HepG2 (cell line): ENCODE measurements around the gene ZNF764. TPM values are rescaled to one million over a fixed set of nuclear protein-coding genes. Genes with fewer than 3 reads are reported as not detected.

ENCODE experiments used
- ADNP ChIP-seq: sonication (generic); formaldehyde crosslinking; IDR thresholded peaks from 2 replicates; pipeline ENCODE4 v1.4.0; 2020; ENCODE audit warnings: missing genetic modification reagents
- BRD4 ChIP-seq: sonication (generic); formaldehyde crosslinking; IDR thresholded peaks from 2 replicates; pipeline ENCODE4 v1.4.0; 2020; ENCODE audit warnings: missing genetic modification reagents
- CHD4 ChIP-seq: fragments of 200-600 bp; sonication (generic); IDR thresholded peaks from 2 replicates; pipeline ENCODE4 v1.7.0; 2017; ENCODE audit warnings: mild to moderate bottlenecking, low read length, borderline replicate concordance
- EP300 ChIP-seq, 3 experiments: sonication (generic) in 1 of 3; formaldehyde crosslinking in 1 of 3; IDR thresholded peaks; 2 replicates each; pipeline versions ENCODE4 v1.5.1 to v1.6.1; 2011 to 2020; ENCODE audit warnings: low read depth in 2 of 3, low read length in 2 of 3, borderline replicate concordance in 1 of 3, improper control_type of control experiment in 1 of 3, mild to moderate bottlenecking in 1 of 3, missing genetic modification reagents in 1 of 3, moderate library complexity in 1 of 3
- FOXP1 ChIP-seq, 2 experiments: fragments of 450-650 bp in 1 of 2; IDR thresholded peaks; 2 replicates each; pipeline ENCODE4 v1.6.1; 2017 to 2018; ENCODE audit warnings: antibody characterized with exemption in 1 of 2
- HMGA1 ChIP-seq: sonication (generic); formaldehyde crosslinking; conservative IDR thresholded peaks from 2 replicates; pipeline ENCODE4 v1.4.0; 2020; ENCODE audit warnings: missing genetic modification reagents
- NR2F2 ChIP-seq: IDR thresholded peaks from 2 replicates; pipeline ENCODE4 v1.6.1; 2012; ENCODE audit warnings: low read depth, inconsistent platforms, borderline replicate concordance
- PPARG ChIP-seq: conservative IDR thresholded peaks from 2 replicates; pipeline ENCODE4 v1.6.1; 2016; ENCODE audit warnings: missing biosample characterization, missing genetic modification reagents
- RBAK ChIP-seq: sonication (generic); formaldehyde crosslinking; IDR thresholded peaks from 2 replicates; pipeline ENCODE4 v1.5.1; 2020; ENCODE audit warnings: mild to moderate bottlenecking, missing genetic modification reagents
- RFX1 ChIP-seq: fragments of 450-650 bp; IDR thresholded peaks from 2 replicates; pipeline ENCODE4 v1.6.1; 2017
- SOX13 ChIP-seq, 3 experiments: fragments of 450-650 bp in 1 of 3; sonication (generic) in 1 of 3; formaldehyde crosslinking in 1 of 3; IDR thresholded peaks in 2 of 3; conservative IDR thresholded peaks in 1 of 3; 2 replicates each; pipeline versions ENCODE4 v1.5.0 to v1.6.1; 2016 to 2020; ENCODE audit warnings: antibody characterized with exemption in 1 of 3, mild to moderate bottlenecking in 1 of 3, missing compliant biosample characterization in 1 of 3, missing genetic modification reagents in 1 of 3, moderate library complexity in 1 of 3
- ZNF224 ChIP-seq: sonication (generic); formaldehyde crosslinking; IDR thresholded peaks from 2 replicates; pipeline ENCODE4 v1.5.0; 2020; ENCODE audit warnings: mild to moderate bottlenecking, missing genetic modification reagents
- ZNF282 ChIP-seq: fragments of 450-650 bp; IDR thresholded peaks from 2 replicates; pipeline ENCODE4 v1.6.1; 2018; ENCODE audit not compliant: partially characterized antibody
- ZNF44 ChIP-seq: sonication (generic); formaldehyde crosslinking; IDR thresholded peaks from 2 replicates; pipeline ENCODE4 v1.5.1; 2020; ENCODE audit warnings: mild to moderate bottlenecking, missing genetic modification reagents
- ZNF644 ChIP-seq: IDR thresholded peaks from 2 replicates; pipeline ENCODE4 v1.6.1; 2016; ENCODE audit warnings: low read depth
- ZNF713 ChIP-seq: sonication (generic); formaldehyde crosslinking; IDR thresholded peaks from 2 replicates; pipeline ENCODE4 v1.4.0; 2020; ENCODE audit warnings: mild to moderate bottlenecking, missing genetic modification reagents
- ZNF773 ChIP-seq: sonication (generic); formaldehyde crosslinking; IDR thresholded peaks from 2 replicates; pipeline ENCODE4 v1.4.0; 2020; ENCODE audit warnings: missing genetic modification reagents, borderline replicate concordance
- ZNF879 ChIP-seq: sonication (generic); formaldehyde crosslinking; IDR thresholded peaks from 2 replicates; pipeline ENCODE4 v1.8.1; 2023; ENCODE audit warnings: missing genetic modification reagents
- polyA plus RNA-seq, 8 experiments: library from polyadenylated mRNA; depleted of rRNA in 3 of 8; stranded (reverse) in 7 of 8; unstranded in 1 of 8; fragments of >200 nt; fragmentation: Illumina TruSeq in 4 of 8; extraction: Trizol in 4 of 8; gene quantifications; 2 replicates each; pipeline versions ENCODE4 v1.2.1 to v1.2.3, GENCODE V29; 2011 to 2016; ENCODE audit warnings: low read depth in 4 of 8, missing spikeins in 1 of 8, mixed read lengths in 1 of 8; ENCODE audit not compliant: insufficient read depth in 1 of 8
- total RNA-seq, 5 experiments: library from RNA; depleted of rRNA; stranded (reverse); fragments of >200 nt; fragmentation: Illumina TruSeq; extraction: Trizol; gene quantifications; 2 replicates each; pipeline ENCODE4 v1.2.3, GENCODE V29; 2016; ENCODE audit warnings: low read depth in 1 of 5
- TF ChIP-seq, protein P1 (sequence below): sonication (generic); formaldehyde crosslinking; IDR thresholded peaks from 2 replicates; pipeline ENCODE4 v1.5.0; 2020; ENCODE audit warnings: missing genetic modification reagents
- TF ChIP-seq, protein P2 (sequence below): IDR thresholded peaks from 2 replicates; pipeline ENCODE4 v1.6.1; 2016; ENCODE audit warnings: low read depth, missing genetic modification reagents, missing compliant biosample characterization
- TF ChIP-seq, protein P3 (sequence below): sonication (generic); formaldehyde crosslinking; IDR thresholded peaks from 2 replicates; pipeline ENCODE4 v1.4.0; 2020; ENCODE audit warnings: missing genetic modification reagents

Gene ZNF764
- total and polyA plus RNA-seq, 2 of the 13 experiments (the other 11 are each of a cell fraction or from before 2014, with no cell fraction given) = 4.1 to 9.1 TPM

DNA sequence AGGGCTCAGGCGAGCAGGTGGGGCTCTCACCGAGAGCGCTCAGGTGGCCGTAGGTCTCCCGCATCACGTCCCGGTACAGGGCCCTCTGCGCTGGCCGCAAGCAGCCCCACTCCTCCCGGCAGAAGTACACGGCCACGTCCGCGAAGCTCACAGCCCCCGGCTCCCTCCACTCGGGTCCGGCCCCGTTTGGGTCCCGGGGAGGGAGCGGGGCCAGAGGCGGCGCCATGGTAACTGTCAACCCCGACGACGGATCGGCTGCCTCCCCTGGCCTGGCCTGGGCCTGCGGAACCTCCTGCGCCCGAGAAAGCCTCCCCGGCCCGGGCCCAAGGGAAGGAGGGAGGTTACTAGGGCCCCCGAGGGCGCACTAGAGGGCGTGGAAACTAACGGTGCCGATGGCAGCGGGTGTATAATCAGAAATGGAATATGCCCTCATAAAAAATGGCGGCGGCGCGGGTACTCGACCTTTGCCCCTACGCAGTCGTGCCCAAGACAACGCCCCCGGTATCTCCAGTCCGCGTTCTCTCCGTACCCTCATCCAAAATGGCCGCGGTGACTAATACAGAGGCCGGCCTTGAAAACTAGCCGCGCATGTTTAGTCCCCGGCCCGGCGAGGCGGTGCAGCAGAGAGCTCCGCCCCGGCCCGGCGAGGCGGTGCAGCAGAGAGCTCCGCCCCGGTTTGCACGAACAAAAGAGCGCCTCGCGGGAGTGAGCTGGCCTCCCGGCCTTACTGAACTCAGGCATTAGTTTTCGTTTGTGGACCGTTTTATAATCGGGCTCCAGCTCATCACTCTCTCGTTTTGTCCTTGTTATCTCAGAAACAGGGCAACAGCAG is at the start of gene ZNF764 (continued):
- TF ChIP-seq, protein P1, sequence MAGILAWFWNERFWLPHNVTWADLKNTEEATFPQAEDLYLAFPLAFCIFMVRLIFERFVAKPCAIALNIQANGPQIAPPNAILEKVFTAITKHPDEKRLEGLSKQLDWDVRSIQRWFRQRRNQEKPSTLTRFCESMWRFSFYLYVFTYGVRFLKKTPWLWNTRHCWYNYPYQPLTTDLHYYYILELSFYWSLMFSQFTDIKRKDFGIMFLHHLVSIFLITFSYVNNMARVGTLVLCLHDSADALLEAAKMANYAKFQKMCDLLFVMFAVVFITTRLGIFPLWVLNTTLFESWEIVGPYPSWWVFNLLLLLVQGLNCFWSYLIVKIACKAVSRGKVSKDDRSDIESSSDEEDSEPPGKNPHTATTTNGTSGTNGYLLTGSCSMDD (CRISPR knock-in tag) = no peak
- no peak for TF ChIP-seq HMGA1 (CRISPR knock-in tag)
- 0 out of 2 replicates have a peak, but pooled peaks have one; percentile 62 for TF ChIP-seq PPARG (CRISPR knock-in tag)
- TF ChIP-seq ZNF879 = no peak; the same call in 1 of the 2 replicates
- TF ChIP-seq RFX1 = peak; percentile 53; the same call in 1 of the 2 replicates
- TF ChIP-seq ZNF44 (CRISPR knock-in tag) = peak; percentile 59; the same call in 1 of the 2 replicates
- TF ChIP-seq ZNF644 (CRISPR knock-in tag) = no peak
- peak; percentile 63 for TF ChIP-seq BRD4 (CRISPR knock-in tag)
- no peak for TF ChIP-seq SOX13 (IDR thresholded peaks at IDR 0.05)
- peak in 1 of 2 experiments; percentile 68; a peak in 2 of 4 replicates for TF ChIP-seq SOX13 (CRISPR knock-in tag; conservative IDR thresholded peaks at IDR 0.05 in 1 of 2, IDR thresholded peaks at IDR 0.05 in 1 of 2)
- peak in 1 of 2 experiments; percentile 38; a peak in 2 of 4 replicates for TF ChIP-seq EP300 (IDR thresholded peaks at IDR 0.05; ENCODE audit: low read depth in 2 of 2, low read length in 2 of 2)
- TF ChIP-seq EP300 (CRISPR knock-in tag; IDR thresholded peaks at IDR 0.05; ENCODE audit: borderline replicate concordance) = no peak
- TF ChIP-seq CHD4 = no peak
- TF ChIP-seq, protein P2, sequence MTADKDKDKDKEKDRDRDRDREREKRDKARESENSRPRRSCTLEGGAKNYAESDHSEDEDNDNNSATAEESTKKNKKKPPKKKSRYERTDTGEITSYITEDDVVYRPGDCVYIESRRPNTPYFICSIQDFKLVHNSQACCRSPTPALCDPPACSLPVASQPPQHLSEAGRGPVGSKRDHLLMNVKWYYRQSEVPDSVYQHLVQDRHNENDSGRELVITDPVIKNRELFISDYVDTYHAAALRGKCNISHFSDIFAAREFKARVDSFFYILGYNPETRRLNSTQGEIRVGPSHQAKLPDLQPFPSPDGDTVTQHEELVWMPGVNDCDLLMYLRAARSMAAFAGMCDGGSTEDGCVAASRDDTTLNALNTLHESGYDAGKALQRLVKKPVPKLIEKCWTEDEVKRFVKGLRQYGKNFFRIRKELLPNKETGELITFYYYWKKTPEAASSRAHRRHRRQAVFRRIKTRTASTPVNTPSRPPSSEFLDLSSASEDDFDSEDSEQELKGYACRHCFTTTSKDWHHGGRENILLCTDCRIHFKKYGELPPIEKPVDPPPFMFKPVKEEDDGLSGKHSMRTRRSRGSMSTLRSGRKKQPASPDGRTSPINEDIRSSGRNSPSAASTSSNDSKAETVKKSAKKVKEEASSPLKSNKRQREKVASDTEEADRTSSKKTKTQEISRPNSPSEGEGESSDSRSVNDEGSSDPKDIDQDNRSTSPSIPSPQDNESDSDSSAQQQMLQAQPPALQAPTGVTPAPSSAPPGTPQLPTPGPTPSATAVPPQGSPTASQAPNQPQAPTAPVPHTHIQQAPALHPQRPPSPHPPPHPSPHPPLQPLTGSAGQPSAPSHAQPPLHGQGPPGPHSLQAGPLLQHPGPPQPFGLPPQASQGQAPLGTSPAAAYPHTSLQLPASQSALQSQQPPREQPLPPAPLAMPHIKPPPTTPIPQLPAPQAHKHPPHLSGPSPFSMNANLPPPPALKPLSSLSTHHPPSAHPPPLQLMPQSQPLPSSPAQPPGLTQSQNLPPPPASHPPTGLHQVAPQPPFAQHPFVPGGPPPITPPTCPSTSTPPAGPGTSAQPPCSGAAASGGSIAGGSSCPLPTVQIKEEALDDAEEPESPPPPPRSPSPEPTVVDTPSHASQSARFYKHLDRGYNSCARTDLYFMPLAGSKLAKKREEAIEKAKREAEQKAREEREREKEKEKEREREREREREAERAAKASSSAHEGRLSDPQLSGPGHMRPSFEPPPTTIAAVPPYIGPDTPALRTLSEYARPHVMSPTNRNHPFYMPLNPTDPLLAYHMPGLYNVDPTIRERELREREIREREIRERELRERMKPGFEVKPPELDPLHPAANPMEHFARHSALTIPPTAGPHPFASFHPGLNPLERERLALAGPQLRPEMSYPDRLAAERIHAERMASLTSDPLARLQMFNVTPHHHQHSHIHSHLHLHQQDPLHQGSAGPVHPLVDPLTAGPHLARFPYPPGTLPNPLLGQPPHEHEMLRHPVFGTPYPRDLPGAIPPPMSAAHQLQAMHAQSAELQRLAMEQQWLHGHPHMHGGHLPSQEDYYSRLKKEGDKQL = no peak; the same call in 1 of the 2 replicates
- peak; percentile 54 for TF ChIP-seq NR2F2
- TF ChIP-seq ZNF282 = no peak
- TF ChIP-seq ZNF224 (CRISPR knock-in tag) = peak; percentile 93; the same call in 1 of the 2 replicates
- TF ChIP-seq ZNF773 (CRISPR knock-in tag) = no peak
- no peak for TF ChIP-seq ADNP (CRISPR knock-in tag)
- peak; percentile 85; the same call in 1 of the 2 replicates for TF ChIP-seq ZNF713
- TF ChIP-seq, protein P3, sequence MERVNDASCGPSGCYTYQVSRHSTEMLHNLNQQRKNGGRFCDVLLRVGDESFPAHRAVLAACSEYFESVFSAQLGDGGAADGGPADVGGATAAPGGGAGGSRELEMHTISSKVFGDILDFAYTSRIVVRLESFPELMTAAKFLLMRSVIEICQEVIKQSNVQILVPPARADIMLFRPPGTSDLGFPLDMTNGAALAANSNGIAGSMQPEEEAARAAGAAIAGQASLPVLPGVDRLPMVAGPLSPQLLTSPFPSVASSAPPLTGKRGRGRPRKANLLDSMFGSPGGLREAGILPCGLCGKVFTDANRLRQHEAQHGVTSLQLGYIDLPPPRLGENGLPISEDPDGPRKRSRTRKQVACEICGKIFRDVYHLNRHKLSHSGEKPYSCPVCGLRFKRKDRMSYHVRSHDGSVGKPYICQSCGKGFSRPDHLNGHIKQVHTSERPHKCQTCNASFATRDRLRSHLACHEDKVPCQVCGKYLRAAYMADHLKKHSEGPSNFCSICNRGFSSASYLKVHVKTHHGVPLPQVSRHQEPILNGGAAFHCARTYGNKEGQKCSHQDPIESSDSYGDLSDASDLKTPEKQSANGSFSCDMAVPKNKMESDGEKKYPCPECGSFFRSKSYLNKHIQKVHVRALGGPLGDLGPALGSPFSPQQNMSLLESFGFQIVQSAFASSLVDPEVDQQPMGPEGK (CRISPR knock-in tag) = peak; percentile 46; the same call in 1 of the 2 replicates
- TF ChIP-seq FOXP1 (IDR thresholded peaks at IDR 0.05) = no peak
- peak; percentile 4; the same call in 1 of the 2 replicates for TF ChIP-seq FOXP1 (CRISPR knock-in tag; IDR thresholded peaks at IDR 0.05)
- TF ChIP-seq RBAK (CRISPR knock-in tag) = peak; percentile 69; the same call in 1 of the 2 replicates
